Natural killer cell (primary cell): ENCODE data around the gene CILP2. TPM values are rescaled to one million over a fixed set of nuclear protein-coding genes. Genes with fewer than 3 reads are reported as not detected.

ENCODE experiments used
- ATAC-seq, 3 donors: fragments of 150-1000 bp in 2 of 3; fragments of 200-7000 bp in 1 of 3; cut with Tn5 transposase; 1 replicate in 1 of 3; 2 replicates in 2 of 3; pipeline ENCODE4 v1.10.0; 2021; ENCODE audit warnings: mild to moderate bottlenecking in 2 of 3, moderate library complexity in 2 of 3
- DNase-seq, 2 donors: peaks; one replicate each; pipeline versions ENCODE4 v3.0.0 to v3.0.0-alpha.2; 2013 to 2021; ENCODE audit warnings: mixed read lengths in 1 of 2
- H3K27ac ChIP-seq: one replicate; pipeline ENCODE4 v1.5.1; 2013; ENCODE audit warnings: mild to moderate bottlenecking, low read length
- H3K27me3 ChIP-seq: one replicate; pipeline ENCODE4 v1.6.1; 2013; ENCODE audit warnings: low read length; ENCODE audit not compliant: control insufficient read depth, insufficient read depth
- H3K36me3 ChIP-seq: one replicate; pipeline ENCODE4 v1.6.1; 2013; ENCODE audit warnings: low read length; ENCODE audit not compliant: control insufficient read depth, insufficient read depth
- H3K4me1 ChIP-seq: one replicate; pipeline ENCODE4 v1.6.1; 2013; ENCODE audit warnings: low read length; ENCODE audit not compliant: control insufficient read depth, insufficient read depth
- H3K4me3 ChIP-seq: one replicate; pipeline ENCODE4 v1.5.1; 2013; ENCODE audit warnings: low read length
- H3K9me3 ChIP-seq: one replicate; pipeline ENCODE4 v1.6.1; 2013; ENCODE audit warnings: low read length; ENCODE audit not compliant: control insufficient read depth, insufficient read depth
- H3K27ac Mint-ChIP-seq, 2 donors: one replicate each; pipeline ENCODE4 v1.8.0; 2022; ENCODE audit warnings: mild to moderate bottlenecking in 2 of 2, mixed read lengths in 2 of 2, moderate library complexity in 1 of 2
- H3K27me3 Mint-ChIP-seq, 2 donors: one replicate each; pipeline ENCODE4 v1.8.0; 2022; ENCODE audit warnings: low read depth in 2 of 2, mixed read lengths in 2 of 2
- H3K36me3 Mint-ChIP-seq: one replicate; pipeline ENCODE4 v1.8.0; 2022; ENCODE audit warnings: mixed read lengths
- H3K4me1 Mint-ChIP-seq, 2 donors: one replicate each; pipeline ENCODE4 v1.8.0; 2022; ENCODE audit warnings: mixed read lengths in 2 of 2
- H3K4me3 Mint-ChIP-seq: one replicate; pipeline ENCODE4 v1.8.0; 2022; ENCODE audit warnings: mild to moderate bottlenecking, moderate library complexity, mixed read lengths
- H3K9me3 Mint-ChIP-seq, 2 donors: one replicate each; pipeline ENCODE4 v1.8.0; 2022; ENCODE audit warnings: mixed read lengths in 2 of 2
- WGBS: methylation state at CpG from one replicate; pipeline ENCODE4 v1.1.7; 2013; ENCODE audit warnings: missing lambda C conversion rate; ENCODE audit not compliant: insufficient coverage; 5-methylcytosine and 5-hydroxymethylcytosine counted together
- intact Hi-C: fragments of 100-400 bp; cut with micrococcal nuclease; formaldehyde crosslinking; loops from one replicate; pipeline ENCODE4 v1.14.2; 2022
- total RNA-seq, 4 donors: library from RNA; stranded (reverse); fragments of 120-200 nt in 1 of 4; gene quantifications; one replicate each; pipeline versions ENCODE4 v1.2.3 to v1.2.4, GENCODE V29; 2013 to 2022
- TF ChIP-seq, protein P1 (sequence below): fragments of 200-600 bp; IDR thresholded peaks from one replicate; pipeline ENCODE4 v1.8.0; 2022; ENCODE audit warnings: antibody characterized with exemption

CILP2 gene
- total RNA-seq, 3 donors from 2014 or later (not counting 1 experiment from before 2014, with no cell fraction given) = 0.05 to 0.20 (median 0.11) TPM

DNA sequence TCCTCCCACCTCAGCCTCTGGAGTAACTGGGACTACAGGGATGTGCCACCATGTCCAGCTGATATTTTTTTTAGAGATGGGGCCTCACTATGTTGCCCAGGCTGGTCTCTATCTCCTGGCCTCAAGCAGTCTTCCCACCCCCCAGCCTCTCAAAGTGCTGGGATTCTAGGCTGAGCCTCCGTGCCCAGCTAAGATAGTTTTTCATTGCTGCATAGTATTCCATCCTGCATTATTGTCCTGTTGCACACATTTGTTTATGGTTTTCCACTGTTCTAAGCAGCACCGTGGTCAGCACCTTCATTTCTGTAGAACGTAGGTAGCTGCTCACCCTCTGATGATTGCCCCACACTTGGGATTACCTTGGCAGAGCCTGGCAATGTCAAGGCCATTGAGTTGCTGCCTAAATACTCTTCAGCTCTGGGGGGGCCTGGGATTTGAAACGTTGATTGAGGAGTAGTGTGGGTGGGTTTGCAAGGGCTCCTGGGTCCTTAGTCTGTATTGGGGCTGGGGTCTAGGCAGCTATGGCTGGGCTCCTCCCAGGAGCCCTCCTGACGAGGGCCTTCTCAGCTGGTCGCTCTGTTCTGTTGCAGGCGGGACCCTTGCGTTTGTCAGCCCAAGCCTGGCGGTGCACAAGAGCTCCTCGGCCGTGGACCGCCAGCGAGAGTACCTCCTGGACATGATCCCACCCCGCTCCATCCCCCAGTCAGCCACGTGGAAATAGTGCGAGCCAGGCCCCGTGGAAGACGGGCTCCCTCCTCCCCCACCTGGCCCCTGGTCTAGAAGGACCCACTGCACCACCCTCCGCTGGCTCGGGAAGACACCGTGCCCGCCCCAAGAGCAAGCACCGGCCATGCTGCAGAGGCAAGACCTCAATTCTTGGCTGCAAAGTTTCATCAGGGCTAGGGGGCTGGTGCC, 33.1 kb upstream of the CILP2 start:
- DNase-seq (no peak), ATAC-seq (no peak)
- H3K9me3 ChIP-seq = no peaks in the 10 kb centered on the region
- TF ChIP-seq, protein P1, sequence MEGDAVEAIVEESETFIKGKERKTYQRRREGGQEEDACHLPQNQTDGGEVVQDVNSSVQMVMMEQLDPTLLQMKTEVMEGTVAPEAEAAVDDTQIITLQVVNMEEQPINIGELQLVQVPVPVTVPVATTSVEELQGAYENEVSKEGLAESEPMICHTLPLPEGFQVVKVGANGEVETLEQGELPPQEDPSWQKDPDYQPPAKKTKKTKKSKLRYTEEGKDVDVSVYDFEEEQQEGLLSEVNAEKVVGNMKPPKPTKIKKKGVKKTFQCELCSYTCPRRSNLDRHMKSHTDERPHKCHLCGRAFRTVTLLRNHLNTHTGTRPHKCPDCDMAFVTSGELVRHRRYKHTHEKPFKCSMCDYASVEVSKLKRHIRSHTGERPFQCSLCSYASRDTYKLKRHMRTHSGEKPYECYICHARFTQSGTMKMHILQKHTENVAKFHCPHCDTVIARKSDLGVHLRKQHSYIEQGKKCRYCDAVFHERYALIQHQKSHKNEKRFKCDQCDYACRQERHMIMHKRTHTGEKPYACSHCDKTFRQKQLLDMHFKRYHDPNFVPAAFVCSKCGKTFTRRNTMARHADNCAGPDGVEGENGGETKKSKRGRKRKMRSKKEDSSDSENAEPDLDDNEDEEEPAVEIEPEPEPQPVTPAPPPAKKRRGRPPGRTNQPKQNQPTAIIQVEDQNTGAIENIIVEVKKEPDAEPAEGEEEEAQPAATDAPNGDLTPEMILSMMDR = no peak
- Mint-ChIP-seq H3K36me3 (no peaks in the 10 kb centered on the region), H3K4me1 (peaks cover 0 to 5% of the 10 kb centered on the region in 2 donors), H3K4me3 (no peak overlapping the region), H3K27me3 (no peaks in the 10 kb centered on the region), H3K27ac (no peak overlapping the region), H3K9me3 (no peaks in the 10 kb centered on the region)
- H3K4me3 ChIP-seq = no peak overlapping the region
- peaks cover 76% of the 10 kb centered on the region for H3K36me3 ChIP-seq
- no peaks in the 10 kb centered on the region for H3K4me1 ChIP-seq
- H3K27me3 ChIP-seq = no peaks in the 10 kb centered on the region
- 97% methylated on average over 23 of the region's 23 CpGs for WGBS
- intact Hi-C loops = no loop called here
- no peak overlapping the region for H3K27ac ChIP-seq

DNA sequence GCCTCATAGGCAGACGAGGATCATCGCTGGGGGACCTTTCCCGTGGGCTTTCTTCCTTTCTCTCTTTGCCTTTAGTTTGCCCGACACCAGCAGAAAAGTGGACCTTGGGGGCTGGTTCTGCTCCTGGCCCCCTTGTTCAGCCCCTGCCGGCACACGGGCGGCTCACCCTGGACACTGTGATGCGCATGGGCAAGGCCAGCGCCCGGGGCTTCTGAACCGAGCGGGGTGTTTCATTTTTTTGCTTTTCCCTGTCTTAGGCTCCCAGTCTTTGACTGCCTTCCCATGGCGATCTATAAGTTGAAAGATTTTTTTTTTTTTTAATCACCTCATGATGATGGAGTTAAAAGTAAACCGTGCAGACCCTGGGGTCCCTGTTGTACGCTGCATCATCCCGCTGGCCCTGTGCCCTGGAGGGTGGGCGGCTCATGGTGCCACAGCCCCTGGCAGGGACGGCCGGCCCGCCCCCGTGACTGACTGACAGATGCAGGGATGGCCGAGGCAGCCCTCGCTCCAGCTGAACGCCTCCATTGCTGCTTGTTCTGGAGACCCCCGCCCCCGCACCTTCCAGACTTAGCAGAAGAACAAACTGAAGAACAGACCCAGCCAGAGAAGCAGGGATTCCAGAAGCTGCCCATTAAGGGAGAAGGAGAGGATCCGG, 32.3 kb upstream of the CILP2 start:
- Histone ChIP-seq H3K4me3 (no peak overlapping the region), H3K36me3 (peaks cover 69% of the 10 kb centered on the region), H3K27ac (no peak overlapping the region), H3K4me1 (no peaks in the 10 kb centered on the region), H3K9me3 (no peaks in the 10 kb centered on the region), H3K27me3 (no peaks in the 10 kb centered on the region)
- DNase-seq (no peak), ATAC-seq (no peak)
- peaks cover 0 to 5% of the 10 kb centered on the region in 2 donors for H3K4me1 Mint-ChIP-seq
- H3K27me3 Mint-ChIP-seq = no peaks in the 10 kb centered on the region
- TF ChIP-seq, protein P1 = no peak
- no peaks in the 10 kb centered on the region for H3K36me3 Mint-ChIP-seq
- no peak overlapping the region for H3K4me3 Mint-ChIP-seq
- peak overlapping the region in 1 of 2 donors; percentile 29 for H3K27ac Mint-ChIP-seq
- intact Hi-C loops = no loop called here
- 98% methylated on average over 26 of the region's 27 CpGs for WGBS
- no peaks in the 10 kb centered on the region for H3K9me3 Mint-ChIP-seq

DNA sequence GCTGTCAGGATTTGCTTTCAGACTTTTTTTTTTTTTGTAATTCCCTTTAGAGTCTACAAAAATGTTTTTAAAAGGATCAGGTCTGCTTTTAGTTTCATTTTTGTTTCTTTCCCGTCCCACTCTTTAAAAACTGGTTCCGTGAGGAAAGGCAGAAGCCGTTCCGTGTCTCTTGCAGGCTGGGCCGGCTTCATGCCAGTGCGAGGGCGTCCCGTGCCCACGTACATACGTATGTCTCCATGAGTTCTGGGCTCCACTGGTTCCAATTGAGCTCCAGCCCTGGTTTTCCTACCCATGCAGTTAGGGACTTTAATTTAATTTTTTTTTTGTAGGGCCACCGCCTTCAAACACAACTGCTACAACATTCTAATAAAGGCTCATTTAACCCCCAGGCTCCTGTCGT, 31.5 kb upstream of the CILP2 start:
- Mint-ChIP-seq H3K36me3 (no peaks in the 10 kb centered on the region), H3K4me3 (no peak overlapping the region), H3K9me3 (no peaks in the 10 kb centered on the region), H3K27me3 (no peaks in the 10 kb centered on the region), H3K4me1 (peaks cover 0 to 5% of the 10 kb centered on the region in 2 donors), H3K27ac (peak overlapping the region in 1 of 2 donors; percentile 59)
- TF ChIP-seq, protein P1 = no peak
- ATAC-seq (no peak), DNase-seq (no peak)
- Histone ChIP-seq H3K4me3 (no peak overlapping the region), H3K9me3 (no peaks in the 10 kb centered on the region), H3K36me3 (peaks cover 62% of the 10 kb centered on the region), H3K27ac (no peak overlapping the region), H3K4me1 (no peaks in the 10 kb centered on the region), H3K27me3 (no peaks in the 10 kb centered on the region)
- WGBS = 97% methylated on average over 12 of the region's 12 CpGs
- intact Hi-C loops = no loop called here
